Fibroblast of peridontal ligament (primary cell): ENCODE results near the gene RAP2A.

Experiments
- DNase-seq: peaks from one replicate; pipeline ENCODE4 v3.0.0-alpha.2; 2010; ENCODE audit errors: extremely low read depth

RAP2A gene

GRCh38 chr13:97495678-97496077 lies 61.7 kb downstream of the RAP2A start:
- no peak for DNase-seq

GRCh38 chr13:97496511-97496910 lies 62.5 kb downstream of the RAP2A start:
- no peak for DNase-seq

GRCh38 chr13:97497400-97497799 lies 63.4 kb downstream of the RAP2A start:
- DNase-seq: no peak

GRCh38 chr13:97498419-97498818 lies 64.5 kb downstream of the RAP2A start:
- DNase-seq: no peak

GRCh38 chr13:97499181-97499580 lies 65.2 kb downstream of the RAP2A start:
- DNase-seq: no peak

GRCh38 chr13:97502181-97502580 lies 68.2 kb downstream of the RAP2A start:
- peak; percentile 15 for DNase-seq

GRCh38 chr13:97502706-97503105 lies 68.7 kb downstream of the RAP2A start:
- no peak for DNase-seq

GRCh38 chr13:97505017-97505416 lies 71.0 kb downstream of the RAP2A start:
- no peak for DNase-seq

- no peak for DNase-seq
These were observed 72.5 kb downstream of the RAP2A start for GRCh38 chr13:97506511-97506910.

GRCh38 chr13:97512732-97513131 lies 78.8 kb downstream of the RAP2A start:
- no peak for DNase-seq

- no peak for DNase-seq
These were observed 81.7 kb downstream of the RAP2A start for GRCh38 chr13:97515643-97516042.

GRCh38 chr13:97517967-97518366 lies 84.0 kb downstream of the RAP2A start:
- no peak for DNase-seq
